Measurements from ENCODE around the gene PRXL2B. TPM values are rescaled to one million over a fixed set of nuclear protein-coding genes. Genes with fewer than 3 reads are reported as not detected.
"Not testable (repeated sequence)": the region's sequence is repeated elsewhere in the genome, so short reads cannot be mapped to it uniquely, and the experiment has no call there.

Gene PRXL2B
- total RNA-seq, 4 donors from 2014 or later: 0.52 to 2.7 (median 1.1) TPM

DNA sequence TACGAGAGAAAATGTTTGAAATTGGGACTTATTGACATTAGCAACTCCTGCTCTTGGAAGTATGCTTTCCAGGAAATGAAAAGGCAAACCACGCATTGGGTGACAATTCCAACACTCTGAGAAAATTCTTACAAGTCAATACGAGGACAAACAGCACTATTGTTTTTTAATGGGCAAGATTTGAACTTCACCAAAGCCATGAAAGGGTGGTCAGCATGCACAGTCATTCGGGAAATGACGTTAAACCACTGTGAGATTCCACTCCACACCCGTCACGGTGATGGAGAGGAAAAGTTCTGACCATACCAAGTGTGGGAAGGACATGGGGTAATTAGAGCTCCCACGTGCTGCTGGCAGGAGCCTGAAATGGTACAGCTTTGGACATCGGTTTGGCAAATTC is 12.2 kb upstream of the PRXL2B start:
- intact Hi-C loops (cut with DNase I; ENCODE audit: low total_unique reads) (no loop called here), in situ Hi-C loops (cut with MboI; ENCODE audit: low sequenced_read_pairs in 4 of 4) (no loop called here)
- ATAC-seq (no peak), DNase-seq (no peak)
- TF ChIP-seq, protein P1, sequence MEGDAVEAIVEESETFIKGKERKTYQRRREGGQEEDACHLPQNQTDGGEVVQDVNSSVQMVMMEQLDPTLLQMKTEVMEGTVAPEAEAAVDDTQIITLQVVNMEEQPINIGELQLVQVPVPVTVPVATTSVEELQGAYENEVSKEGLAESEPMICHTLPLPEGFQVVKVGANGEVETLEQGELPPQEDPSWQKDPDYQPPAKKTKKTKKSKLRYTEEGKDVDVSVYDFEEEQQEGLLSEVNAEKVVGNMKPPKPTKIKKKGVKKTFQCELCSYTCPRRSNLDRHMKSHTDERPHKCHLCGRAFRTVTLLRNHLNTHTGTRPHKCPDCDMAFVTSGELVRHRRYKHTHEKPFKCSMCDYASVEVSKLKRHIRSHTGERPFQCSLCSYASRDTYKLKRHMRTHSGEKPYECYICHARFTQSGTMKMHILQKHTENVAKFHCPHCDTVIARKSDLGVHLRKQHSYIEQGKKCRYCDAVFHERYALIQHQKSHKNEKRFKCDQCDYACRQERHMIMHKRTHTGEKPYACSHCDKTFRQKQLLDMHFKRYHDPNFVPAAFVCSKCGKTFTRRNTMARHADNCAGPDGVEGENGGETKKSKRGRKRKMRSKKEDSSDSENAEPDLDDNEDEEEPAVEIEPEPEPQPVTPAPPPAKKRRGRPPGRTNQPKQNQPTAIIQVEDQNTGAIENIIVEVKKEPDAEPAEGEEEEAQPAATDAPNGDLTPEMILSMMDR (IDR thresholded peaks at IDR 0.05 in 4 of 5, conservative IDR thresholded peaks at IDR 0.05 in 1 of 5): no peak
- no peak for TF ChIP-seq POLR2A (IDR thresholded peaks at IDR 0.05)
- no peaks in the 10 kb centered on the region for H3K36me3 ChIP-seq
- peaks cover 7 to 26% (median 11%) of the 10 kb centered on the region in 3 donors for H3K27me3 ChIP-seq
- no peaks in the 10 kb centered on the region for H3K9me3 ChIP-seq
- H3K27ac ChIP-seq: no peak overlapping the region
- no peak overlapping the region for H3K4me3 ChIP-seq
- H3K4me1 ChIP-seq: peaks cover 0 to 3% of the 10 kb centered on the region in 2 donors

DNA sequence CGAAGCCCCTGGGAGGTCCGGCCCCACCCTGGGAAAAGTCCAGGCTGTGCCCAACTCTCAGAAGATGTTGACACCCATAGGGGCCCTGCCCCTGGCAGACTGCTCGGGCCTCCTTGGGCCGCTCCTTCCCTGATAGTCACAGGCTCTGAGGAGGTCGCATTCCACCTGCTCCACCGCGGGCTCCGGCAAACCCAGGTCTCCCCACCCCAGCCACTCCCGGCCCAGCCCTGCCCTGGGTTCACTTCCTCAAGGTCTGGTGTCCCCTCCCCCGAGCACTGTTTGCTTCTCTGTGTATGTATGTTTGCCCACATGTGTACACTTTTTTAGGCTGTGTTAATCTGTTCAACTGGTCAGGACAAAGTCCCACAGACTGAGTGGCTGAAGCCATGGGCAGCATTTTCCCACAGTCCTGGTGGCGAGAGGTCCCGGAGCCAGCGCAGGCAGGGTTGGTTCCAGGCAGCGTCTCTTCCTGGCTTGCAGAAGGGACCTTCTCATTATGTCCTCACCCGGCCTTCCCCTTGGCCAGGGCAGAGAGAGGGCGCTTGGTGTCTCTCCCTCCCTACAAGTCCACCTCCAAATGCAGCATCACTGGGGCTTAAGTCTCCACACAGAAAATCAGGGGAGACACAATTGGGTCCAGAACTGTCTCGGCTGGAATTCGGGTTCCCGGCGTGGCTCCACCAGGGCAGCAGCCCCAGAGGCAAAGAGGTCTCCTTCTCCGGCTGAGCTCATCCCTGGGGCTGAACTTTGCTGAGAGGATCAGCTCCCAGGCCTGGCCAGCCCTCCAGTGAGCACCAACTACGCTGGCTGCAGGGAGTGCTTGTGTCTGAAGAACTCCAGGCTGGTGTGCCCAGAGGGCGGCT is 10.5 kb upstream of the PRXL2B start:
- TF ChIP-seq POLR2A (IDR thresholded peaks at IDR 0.05): no peak
- TF ChIP-seq, protein P1 (IDR thresholded peaks at IDR 0.05 in 4 of 5, conservative IDR thresholded peaks at IDR 0.05 in 1 of 5): no peak
- no peak for DNase-seq
- in situ Hi-C loops (cut with MboI; ENCODE audit: low sequenced_read_pairs in 4 of 4) (loop anchor here in 2 of 4 donors (25.0 kb wide), 1 partner anchor 389 kb away; the partner anchor contains the start of gene FAAP20 (in 2 of the 2)), intact Hi-C loops (cut with DNase I; ENCODE audit: low total_unique reads) (no loop called here)
- H3K4me1 ChIP-seq: peaks cover 0 to 3% of the 10 kb centered on the region in 2 donors
- H3K27me3 ChIP-seq: peaks cover 13 to 37% (median 16%) of the 10 kb centered on the region in 3 donors
- H3K27ac ChIP-seq: peak overlapping the region; percentile 47 to 70 (median 69)
- H3K36me3 ChIP-seq: no peaks in the 10 kb centered on the region
- no peaks in the 10 kb centered on the region for H3K9me3 ChIP-seq
- H3K4me3 ChIP-seq: no peak overlapping the region
- ATAC-seq: peak in 1 of 2 donors; percentile 17

DNA sequence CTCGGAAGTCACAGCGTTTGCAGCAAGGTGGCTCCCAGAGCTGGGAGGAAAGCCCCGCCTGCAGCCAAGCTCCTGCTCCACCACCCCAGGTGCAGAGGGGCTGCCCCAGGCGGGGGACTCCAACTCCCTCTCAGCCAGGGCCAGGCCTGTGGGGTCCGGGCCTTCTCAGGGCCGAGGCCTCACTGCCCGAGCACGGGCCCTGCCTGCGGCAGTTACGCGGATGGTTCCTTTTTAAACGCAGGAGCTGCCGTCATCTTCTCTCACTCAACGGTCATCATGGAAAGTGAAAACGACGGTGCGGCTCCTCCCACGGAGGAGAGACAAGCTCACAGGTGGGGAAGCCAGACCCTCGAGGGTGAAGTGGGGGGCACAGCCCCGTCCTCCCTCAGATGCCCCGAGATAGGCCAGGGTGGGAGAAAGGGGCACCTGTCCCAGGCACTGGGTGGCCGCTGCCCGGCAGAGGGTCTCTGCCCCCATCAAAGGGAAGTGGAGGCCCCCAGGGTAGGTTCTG is 9.0 kb upstream of the PRXL2B start:
- DNase-seq; H3K36me3 ChIP-seq; ATAC-seq; intact Hi-C loops (cut with DNase I; ENCODE audit: low total_unique reads); H3K4me1 ChIP-seq; H3K9me3 ChIP-seq: not testable (repeated sequence)
- Histone ChIP-seq H3K27ac (peak overlapping the region; percentile 57 to 81 (median 81)), H3K27me3 (peaks cover 13 to 42% (median 24%) of the 10 kb centered on the region in 3 donors), H3K4me3 (peak overlapping the region in 3 of 4 donors; percentile 23 to 40 (median 37))
- in situ Hi-C loops (cut with MboI; ENCODE audit: low sequenced_read_pairs in 4 of 4): loop anchor here in 2 of 4 donors (25.0 kb wide), 1 partner anchor 390 kb away; the partner anchor contains the start of gene FAAP20 (in 2 of the 2)

DNA sequence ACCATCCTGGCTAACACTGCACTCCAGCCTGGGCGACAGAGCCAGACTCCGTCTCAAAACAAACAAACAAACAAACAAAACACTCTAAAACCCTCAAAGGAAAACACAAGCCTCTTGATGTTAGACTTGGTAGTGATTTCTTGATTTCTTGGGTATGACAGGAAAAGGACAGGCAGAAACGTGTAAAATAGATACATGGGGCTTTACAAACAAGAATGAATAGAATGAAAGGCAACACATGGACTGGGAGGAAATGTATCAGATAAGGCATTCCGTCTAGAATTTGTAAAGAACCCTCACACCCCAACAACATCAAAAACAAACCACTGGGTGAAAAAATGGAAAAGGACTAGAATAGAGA is 7.8 kb upstream of the PRXL2B start:
- Histone ChIP-seq H3K27ac (peak overlapping the region; percentile 57 to 81 (median 81)), H3K4me1 (peaks cover 0 to 3% of the 10 kb centered on the region in 2 donors), H3K27me3 (peaks cover 13 to 33% (median 24%) of the 10 kb centered on the region in 3 donors), H3K9me3 (no peaks in the 10 kb centered on the region), H3K4me3 (no peak overlapping the region), H3K36me3 (no peaks in the 10 kb centered on the region)
- no peak for DNase-seq
- intact Hi-C loops (cut with DNase I; ENCODE audit: low total_unique reads): no loop called here
- in situ Hi-C loops (cut with MboI; ENCODE audit: low sequenced_read_pairs in 4 of 4): loop anchor here in 2 of 4 donors (25.0 kb wide), 1 partner anchor 391 kb away; the partner anchor contains the start of gene FAAP20 (in 2 of the 2)
- TF ChIP-seq POLR2A (IDR thresholded peaks at IDR 0.05): no peak
- TF ChIP-seq, protein P1 (IDR thresholded peaks at IDR 0.05 in 4 of 5, conservative IDR thresholded peaks at IDR 0.05 in 1 of 5): no peak
- ATAC-seq: no peak

DNA sequence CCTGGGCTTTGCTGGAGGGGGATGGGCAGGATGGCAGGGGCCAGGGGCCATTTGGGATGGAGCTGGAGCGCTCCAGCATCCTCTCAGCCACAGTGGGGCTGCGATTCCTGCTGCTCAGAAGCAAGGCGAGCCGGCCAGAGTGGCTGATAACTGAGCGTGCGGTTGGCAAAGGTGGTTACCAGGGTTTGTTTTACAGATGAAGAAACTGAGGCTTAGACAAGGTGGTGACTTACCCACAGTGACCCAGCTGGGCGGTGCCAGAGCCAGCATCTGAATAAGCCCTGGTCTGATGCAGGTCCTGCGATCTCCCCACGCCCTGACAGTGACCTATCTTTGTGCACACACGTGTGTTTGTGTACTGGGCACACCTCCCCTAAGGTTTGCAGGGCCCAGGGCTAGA is 5.9 kb upstream of the PRXL2B start:
- intact Hi-C loops (cut with DNase I; ENCODE audit: low total_unique reads) (no loop called here), in situ Hi-C loops (cut with MboI; ENCODE audit: low sequenced_read_pairs in 4 of 4) (loop anchor here in 2 of 4 donors (25.0 kb wide), 1 partner anchor 393 kb away; the partner anchor contains the start of gene FAAP20 (in 2 of the 2))
- no peak for TF ChIP-seq POLR2A (IDR thresholded peaks at IDR 0.05)
- TF ChIP-seq, protein P1 (IDR thresholded peaks at IDR 0.05 in 4 of 5, conservative IDR thresholded peaks at IDR 0.05 in 1 of 5): no peak
- Histone ChIP-seq H3K4me1 (peaks cover 9 to 14% of the 10 kb centered on the region in 2 donors), H3K36me3 (no peaks in the 10 kb centered on the region), H3K4me3 (no peak overlapping the region), H3K27ac (no peak overlapping the region), H3K9me3 (no peaks in the 10 kb centered on the region), H3K27me3 (peaks cover 13 to 30% (median 24%) of the 10 kb centered on the region in 3 donors)
- ATAC-seq: no peak
- no peak for DNase-seq

Measured in gastrocnemius medialis (tissue), 4 donors.